Measurements from ENCODE around the gene RALGPS1. TPM values are rescaled to one million over a fixed set of nuclear protein-coding genes. Genes with fewer than 3 reads are reported as not detected.

RALGPS1 gene
- total RNA-seq, 2 donors from 2014 or later, result 9.3 to 12.6 TPM

GRCh38 chr9:127185931-127186781 is 271.6 kb downstream of the RALGPS1 start:
- Mint-ChIP-seq H3K4me1 (peaks cover 2% of the 10 kb centered on the region), H3K27ac (peak overlapping the region; percentile 37), H3K4me3 (no peak overlapping the region), H3K36me3 (ENCODE audit: low read depth) (peaks cover 2% of the 10 kb centered on the region), H3K27me3 (no peaks in the 10 kb centered on the region)
- no peak for DNase-seq
- no peak for ATAC-seq
- no peaks in the 10 kb centered on the region for H3K9me3 ChIP-seq (ENCODE audit: control insufficient read depth, low read length, poor library complexity, severe bottlenecking)

- Mint-ChIP-seq H3K4me1 (peaks cover 5% of the 10 kb centered on the region), H3K27me3 (no peaks in the 10 kb centered on the region), H3K4me3 (no peak overlapping the region), H3K36me3 (ENCODE audit: low read depth) (peaks cover 2% of the 10 kb centered on the region), H3K27ac (no peak overlapping the region)
- ATAC-seq (no peak), DNase-seq (no peak)
- no peaks in the 10 kb centered on the region for H3K9me3 ChIP-seq (ENCODE audit: control insufficient read depth, low read length, poor library complexity, severe bottlenecking)
These were observed 272.2 kb downstream of the RALGPS1 start for GRCh38 chr9:127186806-127187205.

- Mint-ChIP-seq H3K36me3 (ENCODE audit: low read depth) (peaks cover 2% of the 10 kb centered on the region), H3K27me3 (no peaks in the 10 kb centered on the region)
These were observed 272.8 kb downstream of the RALGPS1 start for GRCh38 chr9:127187231-127187956.

GRCh38 chr9:127188396-127188795 is 273.8 kb downstream of the RALGPS1 start:
- Mint-ChIP-seq H3K4me1 (peaks cover 8% of the 10 kb centered on the region), H3K36me3 (ENCODE audit: low read depth) (peaks cover 5% of the 10 kb centered on the region), H3K27ac (no peak overlapping the region), H3K4me3 (no peak overlapping the region), H3K27me3 (no peaks in the 10 kb centered on the region)
- ATAC-seq (no peak), DNase-seq (no peak)
- no peaks in the 10 kb centered on the region for H3K9me3 ChIP-seq (ENCODE audit: control insufficient read depth, low read length, poor library complexity, severe bottlenecking)

More at GRCh38 chr9:127187231-127187956, 272.8 kb downstream of the RALGPS1 start:
- no peaks in the 10 kb centered on the region for H3K9me3 ChIP-seq (ENCODE audit: control insufficient read depth, low read length, poor library complexity, severe bottlenecking)
- DNase-seq (no peak), ATAC-seq (no peak)
- Mint-ChIP-seq H3K4me3 (no peak overlapping the region), H3K4me1 (peaks cover 5% of the 10 kb centered on the region), H3K27ac (no peak overlapping the region)

GRCh38 chr9:127189628-127190027 is 275.0 kb downstream of the RALGPS1 start:
- peaks cover 2% of the 10 kb centered on the region for H3K36me3 Mint-ChIP-seq (ENCODE audit: low read depth)
- no peaks in the 10 kb centered on the region for H3K9me3 ChIP-seq (ENCODE audit: control insufficient read depth, low read length, poor library complexity, severe bottlenecking)
- no peaks in the 10 kb centered on the region for H3K27me3 Mint-ChIP-seq
- DNase-seq, result no peak
- no peak overlapping the region for H3K4me3 Mint-ChIP-seq
- H3K27ac Mint-ChIP-seq, result no peak overlapping the region
- H3K4me1 Mint-ChIP-seq, result peaks cover 8% of the 10 kb centered on the region
- ATAC-seq, result no peak

- H3K4me1 Mint-ChIP-seq, result peaks cover 8% of the 10 kb centered on the region
- H3K4me3 Mint-ChIP-seq, result peak overlapping the region; percentile 69
- peak overlapping the region; percentile 55 for H3K27ac Mint-ChIP-seq
- ATAC-seq (no peak), DNase-seq (no peak)
- no peaks in the 10 kb centered on the region for H3K9me3 ChIP-seq (ENCODE audit: control insufficient read depth, low read length, poor library complexity, severe bottlenecking)
- peaks cover 2% of the 10 kb centered on the region for H3K36me3 Mint-ChIP-seq (ENCODE audit: low read depth)
- H3K27me3 Mint-ChIP-seq, result no peaks in the 10 kb centered on the region
These were observed 278.2 kb downstream of the RALGPS1 start for GRCh38 chr9:127192744-127193143.

- Mint-ChIP-seq H3K27ac (peak overlapping the region; percentile 55), H3K36me3 (ENCODE audit: low read depth) (peaks cover 2% of the 10 kb centered on the region), H3K27me3 (no peaks in the 10 kb centered on the region), H3K4me3 (no peak overlapping the region), H3K4me1 (peaks cover 12% of the 10 kb centered on the region)
- no peaks in the 10 kb centered on the region for H3K9me3 ChIP-seq (ENCODE audit: control insufficient read depth, low read length, poor library complexity, severe bottlenecking)
- no peak for DNase-seq
- no peak for ATAC-seq
These were observed 278.9 kb downstream of the RALGPS1 start for GRCh38 chr9:127193483-127193882.

- no peak for DNase-seq
- ATAC-seq, result no peak
- Mint-ChIP-seq H3K27ac (no peak overlapping the region), H3K4me1 (peaks cover 15% of the 10 kb centered on the region), H3K4me3 (no peak overlapping the region), H3K36me3 (ENCODE audit: low read depth) (peaks cover 2% of the 10 kb centered on the region), H3K27me3 (no peaks in the 10 kb centered on the region)
- H3K9me3 ChIP-seq (ENCODE audit: control insufficient read depth, low read length, poor library complexity, severe bottlenecking), result no peaks in the 10 kb centered on the region
These were observed 280.5 kb downstream of the RALGPS1 start for GRCh38 chr9:127194881-127195713.

GRCh38 chr9:127195976-127196825 is 281.6 kb downstream of the RALGPS1 start:
- H3K9me3 ChIP-seq (ENCODE audit: control insufficient read depth, low read length, poor library complexity, severe bottlenecking), result no peaks in the 10 kb centered on the region
- no peak overlapping the region for H3K27ac Mint-ChIP-seq
- H3K4me3 Mint-ChIP-seq, result no peak overlapping the region
- H3K4me1 Mint-ChIP-seq, result peaks cover 12% of the 10 kb centered on the region
- H3K36me3 Mint-ChIP-seq (ENCODE audit: low read depth), result peaks cover 2% of the 10 kb centered on the region
- no peak for DNase-seq
- H3K27me3 Mint-ChIP-seq, result no peaks in the 10 kb centered on the region
- no peak for ATAC-seq

GRCh38 chr9:127196826-127197145 is 282.2 kb downstream of the RALGPS1 start:
- Mint-ChIP-seq H3K36me3 (ENCODE audit: low read depth) (peaks cover 2% of the 10 kb centered on the region), H3K27ac (no peak overlapping the region), H3K4me3 (no peak overlapping the region), H3K4me1 (peaks cover 10% of the 10 kb centered on the region), H3K27me3 (no peaks in the 10 kb centered on the region)
- DNase-seq, result no peak
- no peak for ATAC-seq
- no peaks in the 10 kb centered on the region for H3K9me3 ChIP-seq (ENCODE audit: control insufficient read depth, low read length, poor library complexity, severe bottlenecking)

GRCh38 chr9:127197186-127197860 is 282.7 kb downstream of the RALGPS1 start:
- Mint-ChIP-seq H3K4me1 (peaks cover 10% of the 10 kb centered on the region), H3K27me3 (no peaks in the 10 kb centered on the region), H3K27ac (no peak overlapping the region), H3K36me3 (ENCODE audit: low read depth) (peaks cover 2% of the 10 kb centered on the region), H3K4me3 (no peak overlapping the region)
- DNase-seq (no peak), ATAC-seq (no peak)
- no peaks in the 10 kb centered on the region for H3K9me3 ChIP-seq (ENCODE audit: control insufficient read depth, low read length, poor library complexity, severe bottlenecking)

- Mint-ChIP-seq H3K4me3 (no peak overlapping the region), H3K36me3 (ENCODE audit: low read depth) (no peaks in the 10 kb centered on the region), H3K27ac (no peak overlapping the region), H3K27me3 (no peaks in the 10 kb centered on the region), H3K4me1 (peaks cover 8% of the 10 kb centered on the region)
- DNase-seq (no peak), ATAC-seq (no peak)
- H3K9me3 ChIP-seq (ENCODE audit: control insufficient read depth, low read length, poor library complexity, severe bottlenecking), result no peaks in the 10 kb centered on the region
These were observed 283.4 kb downstream of the RALGPS1 start for GRCh38 chr9:127197861-127198430.

Data from T-helper 17 cell (primary cell).